ENCODE results near the gene ETFB.

The ETFB gene

GRCh38 chr19:51295382-51296126, 70.6 kb downstream of the ETFB start:
- DNase-seq (ENCODE audit: low read depth): no peak

All from iris pigment epithelial cell (primary cell).